ENCODE results near the gene CACNG1.

- TF ChIP-seq CTCF (IDR thresholded peaks at IDR 0.05; ENCODE audit: low read depth, low read length) (no peak), POLR2A (IDR thresholded peaks at IDR 0.05; ENCODE audit: extremely low read depth, insufficient read length) (no peak), MAX (IDR thresholded peaks at IDR 0.05; ENCODE audit: low read depth, low read length) (no peak)
These were observed 25.3 kb downstream of the CACNG1 start for GRCh38 chr17:67069603-67070136.
